ENCODE data around the gene ZNF775.

GRCh38 chr7:150390205-150390604 lies 11.1 kb downstream of the ZNF775 start:
- TF ChIP-seq, protein P1, sequence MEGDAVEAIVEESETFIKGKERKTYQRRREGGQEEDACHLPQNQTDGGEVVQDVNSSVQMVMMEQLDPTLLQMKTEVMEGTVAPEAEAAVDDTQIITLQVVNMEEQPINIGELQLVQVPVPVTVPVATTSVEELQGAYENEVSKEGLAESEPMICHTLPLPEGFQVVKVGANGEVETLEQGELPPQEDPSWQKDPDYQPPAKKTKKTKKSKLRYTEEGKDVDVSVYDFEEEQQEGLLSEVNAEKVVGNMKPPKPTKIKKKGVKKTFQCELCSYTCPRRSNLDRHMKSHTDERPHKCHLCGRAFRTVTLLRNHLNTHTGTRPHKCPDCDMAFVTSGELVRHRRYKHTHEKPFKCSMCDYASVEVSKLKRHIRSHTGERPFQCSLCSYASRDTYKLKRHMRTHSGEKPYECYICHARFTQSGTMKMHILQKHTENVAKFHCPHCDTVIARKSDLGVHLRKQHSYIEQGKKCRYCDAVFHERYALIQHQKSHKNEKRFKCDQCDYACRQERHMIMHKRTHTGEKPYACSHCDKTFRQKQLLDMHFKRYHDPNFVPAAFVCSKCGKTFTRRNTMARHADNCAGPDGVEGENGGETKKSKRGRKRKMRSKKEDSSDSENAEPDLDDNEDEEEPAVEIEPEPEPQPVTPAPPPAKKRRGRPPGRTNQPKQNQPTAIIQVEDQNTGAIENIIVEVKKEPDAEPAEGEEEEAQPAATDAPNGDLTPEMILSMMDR (IDR thresholded peaks at IDR 0.05) = no peak
- no peak for TF ChIP-seq POLR2A (IDR thresholded peaks at IDR 0.05)

Data from right lobe of liver (tissue), 4 donors.